ENCODE measurements around the gene FLRT3. TPM values are rescaled to one million over a fixed set of nuclear protein-coding genes. Genes with fewer than 3 reads are reported as not detected.

Gene FLRT3
- total RNA-seq, 1 experiment from 2014 or later: 2.1 TPM

GRCh38 chr20:14333721-14334120 lies 3.7 kb downstream of the FLRT3 start:
- TF ChIP-seq CTCF (conservative IDR thresholded peaks at IDR 0.05): no peak
- H3K27ac Mint-ChIP-seq: no peak overlapping the region

More at GRCh38 chr20:14333721-14334120, 3.7 kb downstream of the FLRT3 start:
- Histone ChIP-seq H3K9me3 (ENCODE audit: control insufficient read depth, low read depth, low read length) (no peaks in the 10 kb centered on the region), H2BK20ac (ENCODE audit: low read depth, low read length, poor library complexity, severe bottlenecking) (no peak overlapping the region), H4K5ac (ENCODE audit: insufficient read length, low read depth, low read length) (no peak overlapping the region), H3K4ac (ENCODE audit: low read depth, low read length) (no peak overlapping the region), H2BK12ac (ENCODE audit: insufficient read length, low read depth, low read length) (no peak overlapping the region), H3K4me1 (ENCODE audit: insufficient read depth, low read length) (0 out of 2 replicates have a peak, but pooled peaks cover 4% of the 10 kb centered on the region), H4K8ac (replicated peaks; ENCODE audit: insufficient read length, low read depth, low read length) (no peak overlapping the region), H3K27me3 (ENCODE audit: insufficient read depth, low read length) (no peaks in the 10 kb centered on the region), H2BK15ac (ENCODE audit: low read depth, low read length) (no peak overlapping the region), H3K18ac (ENCODE audit: insufficient read length, low read depth, low read length) (no peak overlapping the region), H3T11ph (ENCODE audit: low read length) (no peak overlapping the region), H4K20me1 (ENCODE audit: control insufficient read depth, insufficient read depth, insufficient read length) (no peaks in the 10 kb centered on the region), H4K91ac (ENCODE audit: insufficient read length, low read depth, low read length) (no peak overlapping the region), H3K27ac (ENCODE audit: insufficient read length, low read depth, low read length) (no peak overlapping the region), H3K79me1 (ENCODE audit: insufficient read depth, low read depth, low read length, poor library complexity, severe bottlenecking) (no peaks in the 10 kb centered on the region), H2BK120ac (ENCODE audit: low read depth, low read length, poor library complexity, severe bottlenecking) (no peak overlapping the region), H3K9ac (ENCODE audit: extremely low read depth, insufficient read length, low read length) (no peak overlapping the region), H3K56ac (ENCODE audit: insufficient read length, low read depth, low read length) (no peak overlapping the region), H2AFZ (ENCODE audit: low read length) (no peak overlapping the region), H3K23ac (ENCODE audit: insufficient read length, low read depth, low read length) (no peak overlapping the region), H3K14ac (ENCODE audit: insufficient read depth, low read length) (no peak overlapping the region), H3K79me2 (ENCODE audit: insufficient read depth, low read length) (no peaks in the 10 kb centered on the region), H2AK5ac (ENCODE audit: insufficient read length, low read length) (no peak overlapping the region), H3K4me2 (ENCODE audit: insufficient read depth, insufficient read length, low read length) (no peak overlapping the region), H2BK5ac (ENCODE audit: insufficient read length, low read length) (no peak overlapping the region), H3K23me2 (ENCODE audit: insufficient read length, low read depth, low read length, poor library complexity, severe bottlenecking) (peaks cover 4% of the 10 kb centered on the region)
- WGBS (ENCODE audit: extremely low coverage, insufficient read length, low lambda C conversion rate): no CpG with 5 or more reads among the region's 3 CpGs
- Mint-ChIP-seq H3K4me3 (no peak overlapping the region), H3K27me3 (ENCODE audit: low read depth) (no peaks in the 10 kb centered on the region; the same call in 1 of the 2 replicates), H3K36me3 (ENCODE audit: insufficient read depth in 1 of 3, low read depth in 3 of 3) (no peaks in the 10 kb centered on the region), H3K9me3 (no peaks in the 10 kb centered on the region; a peak in 1 of 5 replicates), H3K4me1 (peaks cover 47 to 48% of the 10 kb centered on the region in 2 experiments)
- no peak for DNase-seq
